Progenitor cell of endocrine pancreas (in vitro differentiated cells): ENCODE data around the gene ZBTB12. TPM values are rescaled to one million over a fixed set of nuclear protein-coding genes. Genes with fewer than 3 reads are reported as not detected.
"Not testable (repeated sequence)": the region's sequence is repeated elsewhere in the genome, so short reads cannot be mapped to it uniquely, and the experiment has no call there.

Experiments used
- DNase-seq: peaks from one replicate; pipeline ENCODE4 v3.0.0; 2021; ENCODE audit warnings: low spot score; ENCODE audit not compliant: unreplicated experiment
- H3K27ac Mint-ChIP-seq: 2 replicates; pipeline ENCODE4 v1.8.0; 2021; ENCODE audit warnings: mild to moderate bottlenecking, moderate library complexity, mixed read lengths
- H3K27me3 Mint-ChIP-seq: 2 replicates; pipeline ENCODE4 v1.8.0; 2021; ENCODE audit warnings: mixed read lengths
- H3K36me3 Mint-ChIP-seq: 2 replicates; pipeline ENCODE4 v1.8.0; 2022; ENCODE audit warnings: mixed read lengths; ENCODE audit not compliant: insufficient read depth
- H3K4me1 Mint-ChIP-seq: 2 replicates; pipeline ENCODE4 v1.8.0; 2021; ENCODE audit warnings: low read depth, mixed read lengths
- H3K4me3 Mint-ChIP-seq: 2 replicates; pipeline ENCODE4 v1.8.0; 2021; ENCODE audit warnings: low read depth, mild to moderate bottlenecking, moderate library complexity, mixed read lengths
- H3K9me3 Mint-ChIP-seq: 2 replicates; pipeline ENCODE4 v1.8.0; 2021; ENCODE audit warnings: low read depth, mixed read lengths
- total RNA-seq: library from RNA; stranded (reverse); gene quantifications from 2 replicates; pipeline ENCODE4 v1.2.1, GENCODE V29; 2021
- TF ChIP-seq, protein P1 (sequence below): fragments of 200-600 bp; sonication (generic); IDR thresholded peaks from one replicate; pipeline ENCODE4 v1.5.0; 2021; ENCODE audit warnings: antibody characterized with exemption, mild to moderate bottlenecking; ENCODE audit not compliant: unreplicated experiment

The ZBTB12 gene
- total RNA-seq, 1 donor from 2014 or later: 55.5 TPM

- Mint-ChIP-seq H3K27ac (no peak overlapping the region), H3K4me1 (peaks cover 16% of the 10 kb centered on the region), H3K9me3 (no peaks in the 10 kb centered on the region), H3K27me3 (no peaks in the 10 kb centered on the region), H3K4me3 (no peak overlapping the region), H3K36me3 (peaks cover 17% of the 10 kb centered on the region)
- TF ChIP-seq, protein P1, sequence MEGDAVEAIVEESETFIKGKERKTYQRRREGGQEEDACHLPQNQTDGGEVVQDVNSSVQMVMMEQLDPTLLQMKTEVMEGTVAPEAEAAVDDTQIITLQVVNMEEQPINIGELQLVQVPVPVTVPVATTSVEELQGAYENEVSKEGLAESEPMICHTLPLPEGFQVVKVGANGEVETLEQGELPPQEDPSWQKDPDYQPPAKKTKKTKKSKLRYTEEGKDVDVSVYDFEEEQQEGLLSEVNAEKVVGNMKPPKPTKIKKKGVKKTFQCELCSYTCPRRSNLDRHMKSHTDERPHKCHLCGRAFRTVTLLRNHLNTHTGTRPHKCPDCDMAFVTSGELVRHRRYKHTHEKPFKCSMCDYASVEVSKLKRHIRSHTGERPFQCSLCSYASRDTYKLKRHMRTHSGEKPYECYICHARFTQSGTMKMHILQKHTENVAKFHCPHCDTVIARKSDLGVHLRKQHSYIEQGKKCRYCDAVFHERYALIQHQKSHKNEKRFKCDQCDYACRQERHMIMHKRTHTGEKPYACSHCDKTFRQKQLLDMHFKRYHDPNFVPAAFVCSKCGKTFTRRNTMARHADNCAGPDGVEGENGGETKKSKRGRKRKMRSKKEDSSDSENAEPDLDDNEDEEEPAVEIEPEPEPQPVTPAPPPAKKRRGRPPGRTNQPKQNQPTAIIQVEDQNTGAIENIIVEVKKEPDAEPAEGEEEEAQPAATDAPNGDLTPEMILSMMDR: no peak
- DNase-seq: no peak
Observed at GRCh38 chr6:31860349-31860748, 41.5 kb downstream of the ZBTB12 start.

- DNase-seq: no peak
- Mint-ChIP-seq H3K9me3 (no peaks in the 10 kb centered on the region), H3K4me1 (peaks cover 14% of the 10 kb centered on the region), H3K27ac (no peak overlapping the region), H3K36me3 (peaks cover 19% of the 10 kb centered on the region), H3K4me3 (peak overlapping the region; percentile 24), H3K27me3 (no peaks in the 10 kb centered on the region)
- TF ChIP-seq, protein P1: no peak
Observed at GRCh38 chr6:31859923-31860322, 42.0 kb downstream of the ZBTB12 start.

DNA sequence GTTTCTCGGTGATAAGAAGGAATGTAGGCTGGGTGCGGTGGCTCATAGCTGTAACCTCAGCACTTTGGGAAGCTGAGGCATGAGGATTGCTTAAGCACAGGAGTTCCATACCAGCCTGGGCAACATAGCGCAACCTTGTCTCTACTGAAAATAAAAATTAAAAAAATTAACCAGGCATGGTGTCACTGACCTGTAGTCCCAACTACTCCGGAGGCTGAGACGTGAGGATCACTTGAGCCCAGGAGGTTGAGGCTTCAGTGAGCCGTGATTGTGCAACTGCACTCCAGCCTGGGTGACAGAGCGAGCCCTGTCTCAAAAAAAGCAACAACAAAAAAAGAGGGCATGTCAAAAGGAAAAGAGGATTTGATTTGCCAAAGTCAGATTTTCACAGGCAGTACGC, 43.2 kb downstream of the ZBTB12 start:
- H3K4me1 Mint-ChIP-seq: peaks cover 12% of the 10 kb centered on the region
- H3K36me3 Mint-ChIP-seq: peaks cover 19% of the 10 kb centered on the region
- DNase-seq: no peak
- no peak overlapping the region for H3K27ac Mint-ChIP-seq
- H3K9me3 Mint-ChIP-seq: no peaks in the 10 kb centered on the region
- no peak overlapping the region for H3K4me3 Mint-ChIP-seq
- TF ChIP-seq, protein P1: no peak
- no peaks in the 10 kb centered on the region for H3K27me3 Mint-ChIP-seq

DNA sequence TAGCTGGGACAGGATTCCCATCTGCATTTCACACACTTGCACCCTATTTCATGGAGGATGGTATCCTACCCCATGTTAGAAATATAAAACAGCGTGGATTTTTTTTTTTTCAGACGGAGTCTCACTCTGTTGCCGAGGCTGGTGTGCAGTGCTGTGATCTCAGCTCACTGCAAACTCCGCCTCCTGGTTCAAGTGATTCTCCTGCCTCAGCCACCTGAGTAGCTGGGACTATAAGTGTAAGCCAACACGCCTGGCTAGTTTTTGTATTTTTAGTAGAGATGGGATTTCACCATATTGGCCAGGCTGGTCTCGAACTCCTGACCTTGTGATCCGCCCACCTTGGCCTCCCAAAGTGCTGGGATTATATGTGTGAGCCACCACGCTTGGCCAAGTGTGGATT, 44.1 kb downstream of the ZBTB12 start:
- H3K4me1 Mint-ChIP-seq, H3K27me3 Mint-ChIP-seq, H3K27ac Mint-ChIP-seq, H3K4me3 Mint-ChIP-seq, H3K9me3 Mint-ChIP-seq, DNase-seq: not testable (repeated sequence)
- peaks cover 21% of the 10 kb centered on the region for H3K36me3 Mint-ChIP-seq

GRCh38 chr6:31851980-31852718, 49.7 kb downstream of the ZBTB12 start:
- not testable (repeated sequence) for H3K27ac Mint-ChIP-seq, H3K4me1 Mint-ChIP-seq, H3K9me3 Mint-ChIP-seq, H3K27me3 Mint-ChIP-seq, H3K4me3 Mint-ChIP-seq, DNase-seq
- peaks cover 14% of the 10 kb centered on the region for H3K36me3 Mint-ChIP-seq

DNA sequence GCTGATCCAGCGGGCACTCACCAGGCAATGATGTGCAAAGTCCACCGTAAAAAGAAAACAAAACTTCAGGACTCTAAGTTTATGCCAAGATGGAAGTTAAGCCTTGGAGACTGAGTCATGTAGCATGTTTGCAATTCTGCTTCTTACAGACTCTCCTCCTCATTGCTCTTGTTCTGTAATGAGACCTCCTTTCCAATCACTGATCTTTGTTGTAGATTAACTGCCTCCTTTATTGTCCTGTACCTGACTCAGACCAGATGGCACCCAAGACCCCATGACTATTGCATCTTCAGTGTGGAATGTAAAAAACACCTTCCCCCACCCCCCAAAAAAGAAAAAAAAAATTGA, 50.4 kb downstream of the ZBTB12 start:
- Mint-ChIP-seq H3K27ac (peak overlapping the region; percentile 56), H3K4me3 (no peak overlapping the region), H3K9me3 (peaks cover 5% of the 10 kb centered on the region), H3K4me1 (peaks cover 5% of the 10 kb centered on the region), H3K36me3 (peaks cover 12% of the 10 kb centered on the region), H3K27me3 (no peaks in the 10 kb centered on the region)
- no peak for DNase-seq
- TF ChIP-seq, protein P1: no peak
